HG03469 (cell line): ENCODE results near the gene WDR7.

Experiments
- ATAC-seq: cut with Tn5 transposase; IDR thresholded peaks from one replicate; pipeline ENCODE4 v1.9.1; 2021; ENCODE audit warnings: mild to moderate bottlenecking, moderate library complexity, moderate number of reproducible peaks; ENCODE audit not compliant: unreplicated experiment

Gene WDR7

DNA sequence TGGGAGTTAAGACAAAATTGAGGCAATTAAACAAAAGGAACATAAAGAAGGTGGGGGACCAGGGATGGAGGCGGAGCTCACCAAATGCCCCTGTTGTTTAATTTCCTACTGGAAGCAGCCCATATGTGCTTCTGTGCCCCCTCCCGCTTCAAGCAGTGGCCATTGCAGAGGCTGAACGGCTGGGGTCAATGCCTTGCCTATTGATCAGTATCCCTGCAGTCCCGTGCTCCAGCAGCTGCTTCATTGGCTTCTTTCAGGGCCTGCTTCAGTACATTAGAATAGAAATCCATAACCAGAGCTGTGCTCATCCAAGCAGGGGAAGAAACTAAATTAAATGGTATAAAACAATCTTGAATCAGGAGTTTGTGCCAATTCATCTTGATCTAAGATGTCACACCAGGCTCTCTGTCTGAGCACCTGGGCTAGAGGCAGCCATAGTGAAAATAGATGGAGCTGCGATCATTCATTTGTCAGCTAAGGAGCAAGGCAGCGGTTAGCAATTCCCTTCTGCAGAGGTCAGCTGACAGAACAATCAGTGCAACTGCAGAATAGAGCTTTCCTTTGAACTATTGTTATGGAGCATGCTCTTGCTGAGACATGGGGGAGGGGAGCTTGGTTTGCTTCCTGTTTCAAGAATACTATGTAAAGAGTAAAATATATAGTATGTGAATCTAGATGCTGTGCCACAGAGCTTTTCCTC is 222.4 kb downstream of the WDR7 start:
- no peak for ATAC-seq

DNA sequence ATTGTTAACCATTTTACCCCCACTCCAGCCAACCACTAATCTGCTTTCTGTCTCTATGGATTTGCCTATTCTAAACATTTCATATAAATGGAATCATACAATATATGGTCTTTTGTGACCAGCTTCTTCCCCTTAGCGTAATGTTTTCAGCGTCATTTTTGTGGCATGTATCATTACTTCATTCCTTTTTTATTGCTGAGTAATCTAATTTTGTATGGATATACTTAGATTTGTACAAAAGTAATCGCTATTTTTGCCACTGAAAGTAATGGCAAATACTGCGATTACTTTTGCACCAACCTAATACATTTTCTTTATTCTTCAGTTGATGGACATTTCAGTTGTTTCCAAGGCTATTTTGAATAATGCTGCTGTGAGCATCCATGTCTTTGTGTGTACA is 227.6 kb downstream of the WDR7 start:
- no peak for ATAC-seq

DNA sequence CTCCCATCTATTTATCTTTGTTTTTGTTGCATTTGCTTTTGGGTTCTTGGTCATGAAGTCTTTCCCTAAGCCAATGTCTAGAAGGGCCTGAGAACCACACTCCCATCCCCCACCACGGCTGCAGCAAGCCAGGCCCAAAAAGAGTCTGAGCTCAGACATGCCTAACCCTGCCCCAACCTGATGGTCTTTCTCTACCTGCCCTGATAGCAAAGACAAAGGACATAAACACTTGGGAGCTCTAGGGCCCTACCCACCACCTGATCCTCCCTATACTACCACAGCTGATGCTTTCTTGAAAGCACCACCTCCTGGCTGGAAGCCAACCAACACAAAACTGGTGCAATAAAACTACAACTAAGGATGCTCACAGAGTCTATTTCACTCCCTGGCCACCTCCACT is 233.4 kb downstream of the WDR7 start:
- no peak for ATAC-seq

DNA sequence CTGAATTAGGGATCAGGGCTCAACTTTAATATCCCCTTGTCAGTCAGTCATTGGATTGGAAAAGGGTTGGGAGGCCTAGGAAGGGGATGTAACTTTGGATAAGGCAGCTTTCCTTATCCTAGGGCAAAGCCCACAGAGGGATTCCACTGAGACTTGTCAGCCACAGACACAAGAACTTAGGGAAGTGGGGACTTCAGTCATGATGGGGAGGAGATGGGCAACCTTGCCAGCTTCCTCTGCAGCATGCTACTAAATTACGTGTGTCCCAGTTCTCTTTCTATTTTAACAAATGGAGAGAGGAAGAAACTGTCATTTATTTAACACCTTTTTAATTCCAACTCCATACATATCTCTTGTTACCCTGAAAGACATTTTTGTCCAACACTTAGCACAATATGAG is 237.8 kb downstream of the WDR7 start:
- ATAC-seq = no peak

DNA sequence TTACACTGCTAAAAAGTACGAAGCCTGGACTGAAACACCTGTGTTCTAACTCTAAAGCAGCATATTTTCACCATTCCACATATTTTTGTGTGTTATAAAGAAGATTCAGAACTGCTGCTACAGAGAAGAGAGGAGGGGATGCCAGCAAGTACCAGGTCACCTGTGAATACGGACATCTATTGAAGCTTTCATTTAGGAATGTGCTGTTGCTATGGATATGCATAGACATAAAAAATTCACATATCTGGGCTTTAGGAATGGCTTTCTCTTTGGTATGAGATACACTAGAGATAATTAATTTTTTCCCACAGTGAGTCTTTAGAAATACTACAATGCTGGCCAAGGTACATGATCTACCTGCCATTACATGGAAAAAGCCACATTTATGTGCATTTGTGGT is 238.5 kb downstream of the WDR7 start:
- ATAC-seq = no peak

DNA sequence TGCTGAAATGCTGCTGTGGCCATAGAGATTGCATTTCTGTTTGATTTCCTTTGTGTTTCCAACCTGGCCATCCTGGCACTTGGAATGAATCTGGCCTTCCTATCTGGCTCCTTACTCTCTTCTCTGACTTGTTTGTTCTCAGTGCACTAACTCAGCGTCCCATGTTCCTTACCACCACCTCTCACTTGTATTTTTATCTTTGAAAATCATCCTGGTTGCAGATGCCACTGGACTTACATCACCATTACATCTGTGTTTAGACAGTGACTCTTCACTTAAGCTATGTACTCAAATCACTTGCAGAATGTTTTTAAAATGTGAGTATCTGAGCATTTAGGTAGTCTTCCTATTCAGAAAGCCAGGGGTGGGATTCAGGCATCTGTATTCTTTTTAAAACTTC is 239.5 kb downstream of the WDR7 start:
- ATAC-seq = no peak

DNA sequence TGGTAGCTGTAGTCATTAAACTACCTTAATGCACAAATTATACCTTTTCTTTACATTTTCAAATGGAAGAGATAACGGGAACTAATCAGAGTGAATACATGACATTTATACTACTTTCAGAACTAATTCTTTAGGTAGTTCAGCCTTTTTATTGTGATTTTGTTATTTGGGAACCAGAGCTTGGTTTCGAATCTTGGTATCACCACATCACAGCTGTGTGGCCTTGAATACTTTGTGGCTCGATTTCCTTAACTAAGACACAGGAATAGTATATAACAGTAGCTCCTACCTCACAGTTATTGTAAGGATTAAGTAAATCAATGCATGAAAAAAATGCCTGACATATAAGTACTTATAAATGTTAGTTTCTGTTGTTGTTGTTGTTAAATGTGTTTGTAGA is 240.0 kb downstream of the WDR7 start:
- ATAC-seq = no peak

DNA sequence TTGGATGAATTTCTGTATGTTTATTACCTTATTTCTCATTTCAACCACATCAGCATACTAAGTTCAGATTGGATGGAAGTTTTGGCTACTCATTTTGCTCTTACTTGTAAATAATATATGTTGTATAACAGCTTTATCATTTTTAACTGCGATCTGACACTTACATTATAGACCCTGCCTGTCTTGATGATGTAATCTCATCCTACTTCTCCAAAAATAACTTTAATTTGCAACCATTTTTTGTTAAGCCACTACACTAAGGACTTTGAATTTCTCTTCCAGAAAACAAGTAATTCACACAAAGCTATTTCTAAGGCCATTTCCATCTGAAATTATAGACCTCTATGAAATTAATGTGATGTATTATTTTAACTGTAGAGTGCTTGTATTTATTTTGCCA is 240.7 kb downstream of the WDR7 start:
- ATAC-seq = no peak

DNA sequence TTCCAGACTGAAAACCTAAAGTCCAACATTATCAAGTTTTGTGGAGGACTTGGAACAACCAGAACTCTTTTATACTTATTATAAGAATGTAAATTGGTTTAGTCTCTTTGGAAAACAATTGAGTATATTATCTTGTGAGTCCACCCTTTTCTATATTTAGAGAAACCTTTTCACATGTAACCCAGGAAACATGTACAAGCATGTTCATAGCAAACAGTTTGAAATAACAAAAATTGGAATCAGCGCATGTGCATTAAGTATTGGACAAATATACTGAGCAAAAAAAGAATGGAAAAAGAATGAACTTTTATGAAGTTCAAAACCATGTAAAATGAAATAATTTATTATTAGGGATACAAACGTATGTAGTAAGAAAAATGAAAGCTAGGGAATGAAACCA is 246.0 kb downstream of the WDR7 start:
- ATAC-seq = no peak

DNA sequence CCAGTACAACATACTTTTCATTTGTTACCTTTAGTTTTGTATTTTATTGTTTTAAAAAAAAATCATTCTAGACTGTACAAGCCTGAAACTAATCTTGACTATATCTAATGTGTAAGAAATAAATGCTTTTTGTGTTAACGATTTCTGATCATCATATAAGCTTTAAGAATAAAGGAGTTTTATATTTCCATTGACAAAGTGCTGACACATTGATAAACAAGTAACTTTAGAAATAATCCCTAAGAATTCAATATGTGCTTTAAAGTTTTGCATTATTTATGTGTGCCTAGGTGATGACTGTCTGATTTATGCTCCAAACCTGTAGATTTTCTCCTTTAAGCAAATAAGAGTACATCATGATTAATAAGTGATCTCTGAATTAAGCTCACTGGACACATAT is 248.5 kb downstream of the WDR7 start:
- ATAC-seq = no peak

DNA sequence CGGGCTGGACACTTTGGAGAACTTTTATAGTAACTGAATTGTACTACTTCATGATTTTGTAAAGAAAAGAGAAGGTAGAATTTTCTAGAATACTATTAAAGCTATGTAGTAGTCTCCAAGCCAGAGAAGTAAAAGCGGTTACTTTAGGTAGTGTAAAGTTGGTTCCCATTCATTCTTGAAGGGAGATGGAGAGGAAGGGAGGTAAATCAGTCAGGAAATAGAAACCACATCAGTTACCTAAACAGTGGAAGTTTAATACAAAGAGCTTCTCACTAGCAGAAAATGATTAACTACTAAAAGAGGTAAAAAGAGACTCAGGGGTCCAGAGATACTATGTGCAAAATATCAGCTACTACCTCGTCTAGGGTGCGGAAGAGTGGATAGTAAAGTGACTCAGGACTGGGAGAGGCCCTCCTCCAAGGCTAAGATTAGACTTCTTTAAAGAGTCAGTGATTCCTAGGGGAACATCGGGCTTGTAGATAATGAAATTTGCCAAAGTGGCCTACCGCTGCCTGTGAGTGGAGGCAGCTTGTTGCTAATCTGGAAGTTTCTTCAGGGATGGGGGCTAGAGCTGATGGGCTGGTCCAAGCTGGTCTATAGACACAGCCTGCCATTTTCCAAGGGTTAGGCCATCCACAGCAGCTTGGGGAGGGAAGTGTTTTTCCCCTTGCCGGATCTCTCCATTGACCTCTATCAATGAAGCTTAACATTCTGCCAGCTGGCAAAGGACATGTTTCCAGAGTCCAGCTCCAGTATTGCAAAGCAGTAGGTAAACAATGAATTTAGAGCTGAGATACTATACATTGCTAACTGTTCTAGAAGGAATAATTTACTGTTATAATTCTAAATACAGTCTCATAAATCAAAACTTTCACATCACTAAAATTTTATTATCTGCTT is 249.3 kb downstream of the WDR7 start:
- ATAC-seq = no peak

DNA sequence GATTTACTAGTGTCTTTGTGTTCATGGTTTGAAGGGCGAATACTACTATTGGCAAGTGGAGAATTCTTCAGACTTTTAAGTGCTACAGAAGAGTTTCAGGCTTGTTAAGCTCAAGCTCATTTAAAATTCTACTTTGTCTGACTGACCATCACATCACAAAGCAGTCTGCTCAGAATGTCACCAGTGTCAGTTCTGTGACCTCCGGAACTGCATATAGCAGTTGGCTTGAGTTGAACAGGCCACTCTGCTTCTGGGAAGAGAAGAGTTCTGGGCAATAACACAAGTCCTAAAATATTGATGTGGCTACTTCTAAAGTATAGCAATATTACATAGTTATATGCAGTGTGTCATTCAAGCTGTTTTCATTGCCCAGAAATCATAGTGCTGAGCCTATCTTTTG is 250.8 kb downstream of the WDR7 start:
- no peak for ATAC-seq

DNA sequence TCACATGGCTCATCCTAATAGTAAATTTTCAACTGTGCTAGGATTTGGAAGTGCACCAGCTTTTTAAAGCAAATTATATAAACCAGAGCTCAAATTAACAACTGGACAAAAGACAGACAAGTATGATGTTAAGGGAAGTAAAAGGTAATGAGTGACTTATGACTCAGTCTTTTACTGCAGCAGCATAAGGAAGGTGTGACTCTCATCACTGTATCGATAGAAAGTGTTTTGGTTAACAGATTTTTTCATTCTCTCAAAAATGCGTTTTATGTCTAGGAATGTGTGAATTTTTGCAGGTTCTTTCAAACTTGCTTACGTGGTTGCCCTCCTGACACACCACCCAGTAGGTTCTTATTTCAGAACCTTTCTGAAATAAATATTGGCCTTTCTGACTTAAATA is 251.5 kb downstream of the WDR7 start:
- ATAC-seq = no peak

DNA sequence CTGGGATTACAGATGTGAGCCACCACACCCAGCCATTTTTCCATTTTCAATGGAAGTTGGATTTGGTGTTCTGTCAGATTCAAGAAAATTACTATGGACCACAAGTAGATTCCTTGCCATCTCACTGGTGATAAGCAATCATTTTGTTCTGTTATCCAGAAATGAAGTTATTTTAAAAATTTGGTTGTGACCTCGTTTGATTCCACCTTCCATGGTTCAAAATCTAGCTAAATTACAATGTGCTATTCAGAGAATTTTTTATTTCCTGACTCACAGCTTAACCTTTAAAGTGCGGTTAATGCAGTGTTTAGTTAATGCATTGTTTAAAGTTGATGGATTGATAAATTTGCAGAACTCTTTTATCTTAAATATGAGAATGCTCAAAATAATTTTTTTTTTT is 252.5 kb downstream of the WDR7 start:
- ATAC-seq = no peak

DNA sequence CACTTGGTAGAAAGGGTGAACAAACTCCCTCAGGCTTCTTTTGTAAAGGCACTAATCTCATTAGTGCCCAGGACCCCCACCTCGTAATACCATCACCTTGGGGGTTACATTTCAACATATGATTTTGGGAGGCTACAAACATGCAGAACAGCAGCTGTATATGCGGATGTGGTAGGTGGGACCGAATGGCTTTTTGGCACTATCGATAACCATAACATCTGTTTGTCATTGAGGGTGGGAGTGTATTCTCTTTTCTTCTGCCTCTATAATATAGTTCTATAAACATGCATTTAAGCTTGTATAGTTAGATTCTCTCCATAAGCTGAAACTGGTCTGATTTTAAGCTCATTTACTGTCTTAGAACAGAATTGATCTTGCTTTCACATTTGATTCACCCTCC is 256.6 kb downstream of the WDR7 start:
- ATAC-seq = no peak

DNA sequence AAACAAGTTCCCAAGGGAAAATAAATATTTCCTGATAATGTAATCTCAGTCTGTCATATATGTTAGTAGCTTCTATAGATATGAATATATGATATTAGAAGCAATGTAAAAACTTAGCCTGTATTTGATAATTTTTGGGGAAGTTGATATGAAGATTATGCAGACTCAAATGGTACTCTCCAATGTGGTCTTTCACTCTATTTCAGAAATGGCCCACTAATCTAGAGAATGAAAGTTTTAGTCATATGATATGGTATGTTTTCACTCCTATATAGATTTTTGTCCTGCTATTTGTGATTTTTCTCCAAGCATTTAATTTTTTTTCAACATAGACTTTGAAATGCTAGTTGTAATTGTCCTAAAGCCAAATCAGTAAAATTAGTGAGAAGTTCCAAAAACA is 259.1 kb downstream of the WDR7 start:
- ATAC-seq = no peak

DNA sequence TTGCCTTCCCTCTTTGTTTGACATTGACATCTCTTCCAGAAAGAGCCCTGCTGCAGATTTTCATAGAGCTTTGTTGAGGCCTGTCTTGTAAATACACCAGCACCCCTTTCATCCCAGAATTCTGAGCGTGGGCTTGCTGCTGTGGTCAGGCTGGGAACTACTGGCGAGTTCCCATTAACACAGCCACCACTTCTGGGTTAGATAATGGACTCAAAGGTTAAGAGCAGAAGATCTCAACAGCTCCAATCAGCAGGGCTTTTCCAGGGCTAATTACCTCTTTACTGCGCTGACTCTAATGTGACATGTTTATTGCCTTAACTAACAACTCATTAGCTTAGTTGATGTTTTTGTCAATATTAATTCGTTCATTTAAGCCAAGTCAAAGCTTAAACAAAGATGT is 259.8 kb downstream of the WDR7 start:
- ATAC-seq = no peak

DNA sequence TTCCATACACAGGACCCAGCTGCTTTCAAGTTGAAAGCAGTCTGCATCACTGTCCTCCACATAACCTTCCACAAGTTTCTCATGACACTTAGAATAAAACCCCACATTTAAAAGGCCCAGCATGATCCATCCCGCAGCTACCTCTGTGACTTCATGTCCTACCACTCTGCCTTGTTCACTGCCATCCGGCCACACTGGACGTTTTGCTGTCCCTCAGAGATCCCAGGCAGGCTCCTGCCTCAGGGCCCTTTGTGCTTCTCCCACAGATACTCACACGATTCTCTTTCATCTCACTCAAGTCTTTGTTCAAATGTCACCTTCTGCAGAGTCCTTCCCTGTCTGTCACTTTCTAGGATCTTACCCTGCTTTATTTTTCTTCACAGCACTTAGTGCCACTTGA is 262.8 kb downstream of the WDR7 start:
- no peak for ATAC-seq

DNA sequence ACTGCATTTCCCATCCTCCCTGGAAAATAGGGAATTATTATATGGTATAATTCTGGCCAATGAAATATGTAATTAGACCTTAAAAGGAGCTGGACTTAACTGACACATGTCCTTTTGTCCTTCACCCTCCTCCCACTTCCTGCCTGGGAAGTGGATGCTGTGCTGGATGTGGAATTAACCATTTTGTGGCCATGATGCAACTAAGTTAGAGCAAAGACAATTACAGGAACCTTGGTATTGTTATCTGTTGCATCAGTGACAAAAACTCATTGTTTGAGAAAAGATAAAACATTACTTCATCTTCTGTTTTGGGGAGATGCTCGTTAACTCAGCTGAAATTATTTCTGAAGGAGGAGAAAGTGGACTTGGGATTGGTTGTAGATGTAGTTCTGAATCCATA is 268.0 kb downstream of the WDR7 start:
- ATAC-seq = no peak

DNA sequence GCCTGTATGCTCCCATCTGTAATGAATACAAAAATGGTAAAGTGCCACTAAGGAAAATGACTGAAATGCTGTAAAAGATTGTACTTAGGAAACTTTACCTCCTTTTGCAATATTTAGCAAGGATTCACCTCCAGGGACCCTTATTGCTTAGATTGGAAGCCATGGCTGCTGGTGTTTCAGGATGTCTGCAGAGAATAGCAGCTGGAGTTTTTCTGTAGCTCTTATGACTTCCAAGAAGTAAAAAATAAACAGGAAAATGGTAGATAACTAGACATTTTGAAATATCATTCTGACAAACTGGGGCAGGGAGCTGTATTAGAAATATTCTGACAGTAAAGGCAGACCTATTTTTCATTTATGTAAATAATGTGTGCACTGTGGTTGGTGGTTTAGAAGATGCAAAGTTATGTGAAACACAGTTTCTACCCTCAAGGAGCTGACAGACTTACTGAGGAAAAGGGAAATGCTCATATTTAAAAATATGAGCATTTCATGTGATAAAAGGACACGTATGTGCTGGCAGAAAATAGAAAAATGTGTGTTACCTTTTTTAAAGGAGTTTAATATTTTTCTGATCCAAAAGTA is 270.8 kb downstream of the WDR7 start:
- peak; percentile 72 for ATAC-seq

DNA sequence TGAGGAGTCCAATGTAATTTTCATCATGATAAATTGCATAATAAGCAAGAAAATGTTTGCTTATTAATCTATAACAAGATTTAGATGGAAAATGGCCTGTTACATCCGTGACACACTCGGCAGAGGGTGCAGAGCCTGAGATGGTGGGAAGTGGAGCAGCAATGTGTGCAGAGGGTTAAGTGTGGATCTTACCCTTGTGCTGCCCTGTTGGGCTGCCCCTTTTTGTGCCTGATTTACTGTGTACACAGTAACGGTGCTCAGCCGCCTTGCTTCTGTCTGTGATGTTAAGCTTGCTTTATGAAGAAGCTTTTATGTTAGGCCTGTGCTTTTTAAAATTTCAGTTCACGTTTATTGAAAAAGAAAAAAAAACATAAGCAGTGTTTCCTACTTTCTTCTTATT is 275.6 kb downstream of the WDR7 start:
- ATAC-seq = no peak

DNA sequence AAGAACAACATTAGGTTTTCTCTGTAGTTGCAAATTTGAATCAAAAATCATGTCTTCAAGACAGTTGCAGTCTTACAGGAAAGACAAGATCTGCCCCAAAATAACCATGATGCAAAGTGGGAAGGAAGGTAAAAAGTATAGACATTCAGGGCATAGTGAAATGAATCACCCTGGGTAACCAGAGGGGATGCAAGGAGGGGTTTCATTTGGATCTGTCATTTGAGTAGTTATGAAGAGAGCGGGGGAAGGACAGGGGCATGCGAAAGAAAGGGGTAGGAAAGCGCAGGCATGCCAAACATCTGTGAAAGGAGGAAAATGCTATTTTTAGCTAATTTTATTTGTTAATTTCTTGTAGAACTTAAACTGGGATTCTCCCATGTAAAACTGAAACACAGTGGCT is 276.6 kb downstream of the WDR7 start:
- ATAC-seq = no peak
